Measurements from ENCODE around the gene MYO7A.

DNA sequence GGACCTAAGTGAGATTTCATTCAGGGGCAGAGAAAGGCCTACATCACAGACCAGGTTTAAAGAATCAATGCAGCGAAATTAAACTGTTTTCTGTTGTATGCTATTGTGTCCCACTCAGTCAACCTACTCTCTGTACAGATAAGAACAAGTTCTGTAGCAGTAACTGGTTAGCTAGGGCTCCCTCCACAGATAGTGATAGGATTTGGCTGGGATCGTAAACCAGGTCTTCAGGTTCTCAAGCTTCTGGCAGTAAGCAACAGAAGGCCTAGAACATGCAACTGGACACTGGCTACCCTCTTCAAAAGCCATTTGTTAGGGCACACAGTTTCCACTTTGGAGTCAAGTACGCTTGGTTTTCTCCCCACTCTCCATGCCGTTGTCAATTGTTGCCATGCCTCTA, 104.2 kb downstream of the MYO7A start:
- TF ChIP-seq, protein P1, sequence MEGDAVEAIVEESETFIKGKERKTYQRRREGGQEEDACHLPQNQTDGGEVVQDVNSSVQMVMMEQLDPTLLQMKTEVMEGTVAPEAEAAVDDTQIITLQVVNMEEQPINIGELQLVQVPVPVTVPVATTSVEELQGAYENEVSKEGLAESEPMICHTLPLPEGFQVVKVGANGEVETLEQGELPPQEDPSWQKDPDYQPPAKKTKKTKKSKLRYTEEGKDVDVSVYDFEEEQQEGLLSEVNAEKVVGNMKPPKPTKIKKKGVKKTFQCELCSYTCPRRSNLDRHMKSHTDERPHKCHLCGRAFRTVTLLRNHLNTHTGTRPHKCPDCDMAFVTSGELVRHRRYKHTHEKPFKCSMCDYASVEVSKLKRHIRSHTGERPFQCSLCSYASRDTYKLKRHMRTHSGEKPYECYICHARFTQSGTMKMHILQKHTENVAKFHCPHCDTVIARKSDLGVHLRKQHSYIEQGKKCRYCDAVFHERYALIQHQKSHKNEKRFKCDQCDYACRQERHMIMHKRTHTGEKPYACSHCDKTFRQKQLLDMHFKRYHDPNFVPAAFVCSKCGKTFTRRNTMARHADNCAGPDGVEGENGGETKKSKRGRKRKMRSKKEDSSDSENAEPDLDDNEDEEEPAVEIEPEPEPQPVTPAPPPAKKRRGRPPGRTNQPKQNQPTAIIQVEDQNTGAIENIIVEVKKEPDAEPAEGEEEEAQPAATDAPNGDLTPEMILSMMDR (IDR thresholded peaks at IDR 0.05) = no peak
- TF ChIP-seq EZH2 (IDR thresholded peaks at IDR 0.05; ENCODE audit: borderline replicate concordance, insufficient read depth, low read depth, low read length, poor library complexity, severe bottlenecking) = no peak
